Epithelial cell of proximal tubule (primary cell): Measurements from ENCODE around the gene SLC25A29. TPM values are rescaled to one million over a fixed set of nuclear protein-coding genes. Genes with fewer than 3 reads are reported as not detected.
"Not testable (repeated sequence)": the region's sequence is repeated elsewhere in the genome, so short reads cannot be mapped to it uniquely, and the experiment has no call there.

Experiments used
- DNase-seq: peaks from one replicate; pipeline ENCODE4 v3.0.0-alpha.2; 2011; ENCODE audit warnings: low read depth
- H3K4me3 ChIP-seq: 2 replicates; pipeline ENCODE4 v1.5.1; 2011; ENCODE audit warnings: low read depth, mild to moderate bottlenecking, low read length
- CTCF ChIP-seq: conservative IDR thresholded peaks from 2 replicates; pipeline ENCODE4 v1.5.1; 2012; ENCODE audit warnings: low read depth, mild to moderate bottlenecking, low read length
- total RNA-seq: library from RNA; depleted of rRNA; stranded (reverse); fragments of >200 nt; gene quantifications from 2 replicates; pipeline ENCODE4 v1.2.3, GENCODE V29; 2015

Gene SLC25A29
- total RNA-seq, 1 donor from 2014 or later = 106 TPM

GRCh38 chr14:100345711-100346110 lies 39.5 kb upstream of the SLC25A29 start:
- no peak for DNase-seq
- TF ChIP-seq CTCF = no peak
- H3K4me3 ChIP-seq = no peak overlapping the region

GRCh38 chr14:100344657-100345056 lies 38.4 kb upstream of the SLC25A29 start:
- not testable (repeated sequence) for DNase-seq, H3K4me3 ChIP-seq

GRCh38 chr14:100342826-100343225 lies 36.6 kb upstream of the SLC25A29 start:
- H3K4me3 ChIP-seq, DNase-seq: not testable (repeated sequence)

GRCh38 chr14:100342195-100342594 lies 36.0 kb upstream of the SLC25A29 start:
- no peak for TF ChIP-seq CTCF
- no peak overlapping the region for H3K4me3 ChIP-seq
- DNase-seq = no peak

- H3K4me3 ChIP-seq = no peak overlapping the region
- TF ChIP-seq CTCF = no peak
- DNase-seq = peak; percentile 88
Measured at GRCh38 chr14:100341301-100342031, 35.2 kb upstream of the SLC25A29 start.

- TF ChIP-seq CTCF = no peak
- DNase-seq = no peak
- H3K4me3 ChIP-seq = no peak overlapping the region
Measured at GRCh38 chr14:100340423-100340813, 34.2 kb upstream of the SLC25A29 start.

- no peak overlapping the region for H3K4me3 ChIP-seq
- DNase-seq = no peak
- no peak for TF ChIP-seq CTCF
Measured at GRCh38 chr14:100339766-100340422, 33.6 kb upstream of the SLC25A29 start.
